Transverse colon (tissue), 4 donors: ENCODE results near the gene NUDT13. TPM values are rescaled to one million over a fixed set of nuclear protein-coding genes. Genes with fewer than 3 reads are reported as not detected.

ENCODE experiments used
- DNase-seq: peaks from one replicate; pipeline ENCODE4 v3.0.0-alpha.2; 2019
- H3K27ac ChIP-seq, 4 donors: fragments of 200-600 bp; sonication (generic); 2 replicates each; pipeline ENCODE4 v1.5.1; 2016 to 2018; ENCODE audit warnings: inconsistent platforms in 4 of 4
- H3K27me3 ChIP-seq: fragments of 200-600 bp; sonication (generic); 2 replicates; pipeline ENCODE4 v1.5.1; 2017; ENCODE audit warnings: inconsistent platforms
- H3K36me3 ChIP-seq, 4 donors: fragments of 200-600 bp; sonication (generic); 2 replicates each; pipeline ENCODE4 v1.5.1; 2017 to 2019; ENCODE audit warnings: inconsistent platforms in 4 of 4
- H3K4me1 ChIP-seq, 4 donors: fragments of 200-600 bp; sonication (generic); 2 replicates each; pipeline ENCODE4 v1.5.1; 2017 to 2020; ENCODE audit warnings: inconsistent platforms in 4 of 4
- H3K4me3 ChIP-seq, 4 donors: fragments of 200-600 bp; sonication (generic); 1 replicate in 1 of 4; 2 replicates in 3 of 4; pipeline versions ENCODE4 v1.5.1 to v1.6.1; 2017 to 2019; ENCODE audit warnings: inconsistent platforms in 4 of 4
- H3K9me3 ChIP-seq, 2 donors: fragments of 200-600 bp; sonication (generic); 2 replicates each; pipeline ENCODE4 v1.5.1; 2017 to 2019; ENCODE audit warnings: inconsistent platforms in 2 of 2
- EP300 ChIP-seq: sonication (generic); formaldehyde crosslinking; IDR thresholded peaks from one replicate; pipeline ENCODE4 v1.6.1; 2017; ENCODE audit warnings: antibody characterized with exemption, low read depth
- POLR2A ChIP-seq: fragments of 450-650 bp; IDR thresholded peaks from one replicate; pipeline ENCODE4 v1.6.1; 2016; ENCODE audit warnings: antibody characterized with exemption, mild to moderate bottlenecking, moderate library complexity
- POLR2AphosphoS5 ChIP-seq, 3 donors: sonication (generic); formaldehyde crosslinking; IDR thresholded peaks; one replicate each; pipeline ENCODE4 v1.6.1; 2016; ENCODE audit warnings: antibody characterized with exemption in 3 of 3
- WGBS, 2 donors: methylation state at CpG; one replicate each; pipeline ENCODE4 v1.1.5; 2018; ENCODE audit warnings: low coverage in 1 of 2; 5-methylcytosine and 5-hydroxymethylcytosine counted together
- in situ Hi-C, 4 donors: fragments of 200-750 bp; cut with MboI; loops; one replicate each; pipeline versions ENCODE4 v1.15.0 to v1.15.1; 2017; ENCODE audit warnings: low sequenced_read_pairs in 3 of 4, low pct_ligation_motif_present in 1 of 4, low pct_unique_long_range_greater_than_20kb in 1 of 4
- intact Hi-C: fragments of 100-400 bp; cut with DNase I; formaldehyde crosslinking; loops from one replicate; pipeline ENCODE4 v1.15.1; 2023; ENCODE audit warnings: low total_unique reads
- total RNA-seq, 4 donors: library from RNA; depleted of rRNA; stranded (reverse); fragments of >200 nt; gene quantifications; one replicate each; pipeline ENCODE4 v1.1.0, GENCODE V29; 2016
- TF ChIP-seq, protein P1 (sequence below), 5 experiments: fragments of 200-600 bp in 3 of 5; fragments of 450-650 bp in 2 of 5; sonication (generic) in 3 of 5; IDR thresholded peaks; 1 replicate in 2 of 5; 2 replicates in 3 of 5; pipeline ENCODE4 v1.5.1; 2016 to 2017; ENCODE audit warnings: antibody characterized with exemption in 5 of 5, inconsistent platforms in 3 of 5, mild to moderate bottlenecking in 2 of 5, moderate library complexity in 1 of 5

NUDT13 gene
- total RNA-seq, 4 donors from 2014 or later = 1.00 to 25.1 (median 4.6) TPM

DNA sequence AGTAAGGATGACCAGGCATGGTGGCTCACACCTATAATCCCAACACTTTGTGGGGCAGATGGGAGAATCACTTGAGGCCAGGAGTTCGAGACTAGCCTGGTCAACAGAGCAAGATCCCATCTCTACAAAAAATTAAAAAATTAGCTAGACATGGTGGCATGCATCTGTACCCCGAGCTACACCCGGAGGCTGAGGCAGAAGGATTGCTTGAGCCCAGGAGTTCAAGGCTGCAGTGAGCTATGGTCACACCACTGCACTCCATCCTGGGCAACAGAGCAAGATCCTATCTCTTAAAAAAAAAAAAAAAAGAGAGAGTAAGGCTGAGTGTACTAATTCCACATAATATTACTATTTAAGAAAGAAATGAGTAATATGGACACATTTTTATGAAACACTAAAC lies 17.4 kb upstream of the NUDT13 start:
- no peaks in the 10 kb centered on the region for H3K27me3 ChIP-seq
- no peaks in the 10 kb centered on the region for H3K9me3 ChIP-seq
- no peak for DNase-seq
- peaks cover 6 to 18% (median 10%) of the 10 kb centered on the region in 4 donors for H3K4me1 ChIP-seq
- 94% methylated on average over 3 of the region's 3 CpGs; no CpG with 5 or more reads in 1 of the 2 donors for WGBS, 2 donors
- no peak overlapping the region for H3K4me3 ChIP-seq
- H3K36me3 ChIP-seq = no peaks in the 10 kb centered on the region
- TF ChIP-seq, protein P1, sequence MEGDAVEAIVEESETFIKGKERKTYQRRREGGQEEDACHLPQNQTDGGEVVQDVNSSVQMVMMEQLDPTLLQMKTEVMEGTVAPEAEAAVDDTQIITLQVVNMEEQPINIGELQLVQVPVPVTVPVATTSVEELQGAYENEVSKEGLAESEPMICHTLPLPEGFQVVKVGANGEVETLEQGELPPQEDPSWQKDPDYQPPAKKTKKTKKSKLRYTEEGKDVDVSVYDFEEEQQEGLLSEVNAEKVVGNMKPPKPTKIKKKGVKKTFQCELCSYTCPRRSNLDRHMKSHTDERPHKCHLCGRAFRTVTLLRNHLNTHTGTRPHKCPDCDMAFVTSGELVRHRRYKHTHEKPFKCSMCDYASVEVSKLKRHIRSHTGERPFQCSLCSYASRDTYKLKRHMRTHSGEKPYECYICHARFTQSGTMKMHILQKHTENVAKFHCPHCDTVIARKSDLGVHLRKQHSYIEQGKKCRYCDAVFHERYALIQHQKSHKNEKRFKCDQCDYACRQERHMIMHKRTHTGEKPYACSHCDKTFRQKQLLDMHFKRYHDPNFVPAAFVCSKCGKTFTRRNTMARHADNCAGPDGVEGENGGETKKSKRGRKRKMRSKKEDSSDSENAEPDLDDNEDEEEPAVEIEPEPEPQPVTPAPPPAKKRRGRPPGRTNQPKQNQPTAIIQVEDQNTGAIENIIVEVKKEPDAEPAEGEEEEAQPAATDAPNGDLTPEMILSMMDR (IDR thresholded peaks at IDR 0.05) = no peak
- TF ChIP-seq POLR2AphosphoS5 (IDR thresholded peaks at IDR 0.05) (no peak), POLR2A (no peak), EP300 (no peak)
- in situ Hi-C loops = loop anchor here in 1 of 4 donors (10.0 kb wide), 1 partner anchor 72 kb away; the partner anchor contains the start of genes ECD and FAM149B1
- intact Hi-C loops = no loop called here
- H3K27ac ChIP-seq = no peak overlapping the region

DNA sequence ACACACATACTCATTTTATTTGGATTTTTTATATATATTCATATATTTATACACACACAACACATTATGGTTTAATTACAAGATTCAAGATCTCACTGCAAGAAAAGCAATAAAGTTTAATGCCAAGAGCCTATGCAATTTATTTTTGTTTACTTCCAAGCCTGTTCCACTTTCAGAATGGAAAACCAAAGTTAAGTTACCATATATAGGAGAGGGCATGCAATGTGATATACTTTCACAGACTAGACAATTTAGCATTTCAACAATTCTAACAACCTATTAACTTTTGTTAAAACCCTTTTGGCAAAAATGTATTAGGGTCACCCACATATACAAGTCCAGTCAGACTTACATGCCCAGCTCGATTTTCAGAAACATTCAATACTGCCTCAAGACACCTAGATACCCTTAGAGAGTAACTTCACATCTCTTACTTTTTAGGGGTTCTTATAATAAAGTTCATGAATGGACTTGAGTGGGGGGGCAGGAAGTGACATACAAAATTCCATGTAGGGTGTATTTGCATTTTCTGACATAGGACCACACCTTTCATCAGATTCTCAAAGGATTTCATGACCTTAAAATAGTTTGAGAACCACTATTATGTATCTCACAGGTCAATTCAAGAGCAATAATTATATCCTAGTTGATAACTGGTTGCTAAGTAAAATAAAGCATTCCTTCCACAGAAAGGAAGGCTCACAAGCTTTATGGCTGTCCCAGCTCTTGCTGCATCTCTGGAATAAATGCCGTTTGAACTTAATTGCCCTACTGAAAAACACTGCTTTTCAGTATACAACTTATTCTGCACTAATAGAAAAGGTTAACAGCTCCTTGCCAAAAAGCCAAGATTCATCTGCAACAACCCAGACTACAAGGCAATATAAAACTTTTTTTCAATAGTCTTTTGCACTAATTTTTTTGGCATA lies 16.1 kb upstream of the NUDT13 start:
- Histone ChIP-seq H3K36me3 (no peaks in the 10 kb centered on the region), H3K27me3 (no peaks in the 10 kb centered on the region), H3K4me3 (peak overlapping the region in 2 of 4 donors; percentile 74 to 96), H3K27ac (peak overlapping the region; percentile 90 to 98 (median 96)), H3K4me1 (peaks cover 6 to 18% (median 10%) of the 10 kb centered on the region in 4 donors), H3K9me3 (no peaks in the 10 kb centered on the region)
- DNase-seq = no peak
- intact Hi-C loops (no loop called here), in situ Hi-C loops (loop anchor here in 1 of 4 donors (10.0 kb wide), 1 partner anchor 71 kb away; the partner anchor contains the start of genes ECD and FAM149B1)
- TF ChIP-seq POLR2AphosphoS5 (IDR thresholded peaks at IDR 0.05) (no peak), EP300 (no peak), POLR2A (no peak)
- TF ChIP-seq, protein P1 (IDR thresholded peaks at IDR 0.05) = no peak
- WGBS, 2 donors = 38 to 47% methylated on average over 2 of the region's 2 CpGs

DNA sequence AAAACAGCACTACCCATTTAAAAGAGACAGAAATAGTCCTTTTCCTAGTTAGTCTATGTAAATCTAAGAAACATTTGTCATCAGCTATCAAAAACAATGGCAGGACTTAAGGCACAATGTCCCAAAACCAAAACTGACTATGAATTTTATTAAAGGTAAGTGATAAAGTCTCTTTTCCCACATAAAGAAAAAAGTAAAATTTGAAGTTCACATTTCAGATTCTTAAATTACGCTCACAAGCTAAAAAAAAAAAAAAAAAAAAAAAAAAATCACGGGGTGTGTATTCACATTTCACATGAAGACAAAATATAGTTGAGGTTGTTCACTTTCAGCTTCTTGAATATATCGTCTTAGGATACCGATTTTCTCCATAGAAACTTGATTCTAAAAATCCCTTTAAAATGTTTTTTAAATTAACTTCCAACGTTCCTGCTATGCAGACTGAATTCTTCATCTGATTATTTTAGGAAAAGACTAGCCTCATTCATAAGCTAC lies 15.2 kb upstream of the NUDT13 start:
- TF ChIP-seq EP300 = no peak
- no peak for TF ChIP-seq POLR2AphosphoS5 (IDR thresholded peaks at IDR 0.05)
- TF ChIP-seq, protein P1 (IDR thresholded peaks at IDR 0.05) = no peak
- TF ChIP-seq POLR2A = no peak
- no peak for DNase-seq
- intact Hi-C loops = no loop called here
- H3K4me3 ChIP-seq = peak overlapping the region; percentile 68 to 96 (median 84)
- peak overlapping the region; percentile 90 to 98 (median 96) for H3K27ac ChIP-seq
- H3K9me3 ChIP-seq = no peaks in the 10 kb centered on the region
- H3K27me3 ChIP-seq = no peaks in the 10 kb centered on the region
- H3K4me1 ChIP-seq = peaks cover 6 to 18% (median 10%) of the 10 kb centered on the region in 4 donors
- in situ Hi-C loops = loop anchor here in 2 of 4 donors (5.0 to 10.0 kb wide), 2 partner anchors 62 to 70 kb away; partner anchors contain the start of genes ECD (in 1 of the 2) and FAM149B1 (in 1 of the 2)
- no peaks in the 10 kb centered on the region for H3K36me3 ChIP-seq
- WGBS, 2 donors = 5 to 8% methylated on average over 5 of the region's 5 CpGs

DNA sequence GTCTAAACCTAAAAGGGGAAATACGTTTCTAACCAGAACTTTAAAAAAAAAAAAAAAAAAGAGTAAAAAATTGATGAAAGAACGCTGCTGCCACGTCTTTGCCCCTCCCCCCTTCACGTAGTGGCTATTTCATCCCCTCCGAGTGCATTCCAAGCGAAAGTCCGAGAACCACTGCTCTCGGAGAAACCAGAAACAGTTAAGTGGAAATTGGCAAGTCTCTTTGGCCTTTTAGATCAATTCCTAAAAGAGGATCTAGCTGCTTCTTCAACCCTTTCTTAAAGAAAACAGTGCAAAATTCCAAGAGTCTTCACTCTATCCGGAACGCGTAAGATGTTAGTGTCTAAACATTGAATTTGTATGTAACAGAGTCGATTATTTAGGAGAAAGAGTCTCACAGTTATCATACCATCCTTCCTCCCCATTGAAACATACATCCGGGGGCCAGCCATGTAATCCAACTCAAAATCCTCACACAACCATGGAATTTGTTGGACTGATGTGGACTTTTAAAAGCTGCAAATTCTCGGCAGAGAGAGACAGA lies 14.7 kb upstream of the NUDT13 start:
- Histone ChIP-seq H3K9me3 (no peaks in the 10 kb centered on the region), H3K27ac (peak overlapping the region; percentile 90 to 98 (median 96)), H3K4me3 (peak overlapping the region; percentile 68 to 96 (median 84)), H3K4me1 (peaks cover 6 to 18% (median 10%) of the 10 kb centered on the region in 4 donors), H3K36me3 (no peaks in the 10 kb centered on the region), H3K27me3 (no peaks in the 10 kb centered on the region)
- peak; percentile 7 to 38 (median 16) for TF ChIP-seq POLR2AphosphoS5 (IDR thresholded peaks at IDR 0.05)
- TF ChIP-seq, protein P1 (IDR thresholded peaks at IDR 0.05) = no peak
- TF ChIP-seq POLR2A = no peak
- 0 to 1% methylated on average over 12 to 14 of the region's 14 CpGs for WGBS, 2 donors
- in situ Hi-C loops = loop anchor here in 2 of 4 donors (5.0 to 10.0 kb wide), 2 partner anchors 62 to 69 kb away; partner anchors contain the start of genes ECD (in 1 of the 2) and FAM149B1 (in 1 of the 2)
- peak; percentile 58 for DNase-seq
- intact Hi-C loops = no loop called here
